ENCODE data around the gene TTC23.

TTC23 gene

GRCh38 chr15:99139276-99139675 is 110.1 kb downstream of the TTC23 start:
- no peak overlapping the region for H3K27ac ChIP-seq (ENCODE audit: low read depth, low read length)
- peaks cover 16% of the 10 kb centered on the region for H3K4me1 ChIP-seq (ENCODE audit: control insufficient read depth, insufficient read depth, low read length, unreplicated experiment)
- H2AFZ ChIP-seq (ENCODE audit: low read length, unreplicated experiment), result no peak overlapping the region
- H3K27me3 ChIP-seq (ENCODE audit: insufficient read depth, low read length), result no peaks in the 10 kb centered on the region
- H3K79me2 ChIP-seq (ENCODE audit: control insufficient read depth, insufficient read depth, low read length, unreplicated experiment), result no peaks in the 10 kb centered on the region
- H3K36me3 ChIP-seq (ENCODE audit: insufficient read depth, low read length), result no peaks in the 10 kb centered on the region; the same call in 1 of the 2 replicates
- H3K4me3 ChIP-seq (ENCODE audit: low read depth, low read length), result no peak overlapping the region

DNA sequence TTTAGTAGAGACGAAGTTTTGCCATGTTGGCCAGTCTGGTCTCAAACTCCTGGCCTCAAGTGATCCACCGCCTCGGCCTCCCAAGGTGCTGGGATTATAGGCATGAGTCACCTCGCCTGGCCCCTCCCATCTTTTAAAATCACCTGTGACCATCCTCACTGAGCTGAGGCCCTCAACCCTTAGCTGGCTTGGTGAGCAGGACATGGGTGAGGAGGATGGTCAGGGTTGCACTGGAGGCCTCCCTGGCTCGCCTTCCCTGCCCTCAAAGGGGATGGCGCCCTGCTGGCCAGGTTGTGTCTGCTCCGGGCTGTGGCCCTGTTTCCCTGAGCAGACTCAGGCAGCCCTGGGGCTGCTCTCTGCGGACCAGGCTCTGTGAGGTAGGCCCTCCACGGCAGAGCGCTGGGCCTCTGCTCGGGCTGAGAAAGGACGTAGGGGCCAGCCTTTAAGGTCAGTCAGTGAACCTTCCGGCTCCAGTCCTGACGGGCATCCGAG is 110.8 kb downstream of the TTC23 start:
- Histone ChIP-seq H2AFZ (ENCODE audit: low read length, unreplicated experiment) (no peak overlapping the region), H3K4me3 (ENCODE audit: low read depth, low read length) (no peak overlapping the region), H3K36me3 (ENCODE audit: insufficient read depth, low read length) (no peaks in the 10 kb centered on the region; the same call in 1 of the 2 replicates), H3K4me1 (ENCODE audit: control insufficient read depth, insufficient read depth, low read length, unreplicated experiment) (peaks cover 10% of the 10 kb centered on the region), H3K27ac (ENCODE audit: low read depth, low read length) (no peak overlapping the region), H3K79me2 (ENCODE audit: control insufficient read depth, insufficient read depth, low read length, unreplicated experiment) (no peaks in the 10 kb centered on the region), H3K27me3 (ENCODE audit: insufficient read depth, low read length) (no peaks in the 10 kb centered on the region)

- H3K27ac ChIP-seq (ENCODE audit: low read depth, low read length), result no peak overlapping the region
Measured at GRCh38 chr15:99137877-99138276, 111.5 kb downstream of the TTC23 start.

DNA sequence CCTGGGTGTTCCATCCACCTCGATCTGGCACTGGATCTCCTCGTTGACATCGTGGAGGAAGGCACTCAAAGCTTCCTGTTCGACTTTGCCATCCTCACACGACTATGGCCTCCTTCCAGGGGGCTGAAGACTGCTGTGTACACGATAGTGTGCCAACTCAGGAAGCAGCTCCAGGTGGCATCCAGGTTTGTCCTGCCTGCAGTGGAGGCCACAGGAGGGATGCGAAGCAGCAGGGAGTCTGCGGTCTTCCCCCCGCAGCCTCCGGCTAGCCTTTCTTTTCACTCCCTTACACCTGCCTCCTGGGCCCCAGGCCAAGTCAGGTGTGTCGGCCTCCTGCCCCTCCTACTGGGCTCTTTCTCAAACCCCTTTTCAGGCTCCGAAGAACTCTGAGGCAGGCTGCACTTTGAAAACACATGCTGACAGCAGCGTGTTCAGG is 112.3 kb downstream of the TTC23 start:
- H2AFZ ChIP-seq (ENCODE audit: low read length, unreplicated experiment), result no peak overlapping the region
- H3K4me3 ChIP-seq (ENCODE audit: low read depth, low read length), result no peak overlapping the region
- no peaks in the 10 kb centered on the region for H3K27me3 ChIP-seq (ENCODE audit: insufficient read depth, low read length)
- H3K79me2 ChIP-seq (ENCODE audit: control insufficient read depth, insufficient read depth, low read length, unreplicated experiment), result no peaks in the 10 kb centered on the region
- no peaks in the 10 kb centered on the region; the same call in 1 of the 2 replicates for H3K36me3 ChIP-seq (ENCODE audit: insufficient read depth, low read length)
- H3K27ac ChIP-seq (ENCODE audit: low read depth, low read length), result no peak overlapping the region
- H3K4me1 ChIP-seq (ENCODE audit: control insufficient read depth, insufficient read depth, low read length, unreplicated experiment), result peaks cover 9% of the 10 kb centered on the region

More at GRCh38 chr15:99137877-99138276, 111.5 kb downstream of the TTC23 start:
- Histone ChIP-seq H3K36me3 (ENCODE audit: insufficient read depth, low read length) (no peaks in the 10 kb centered on the region; the same call in 1 of the 2 replicates), H2AFZ (ENCODE audit: low read length, unreplicated experiment) (no peak overlapping the region), H3K27me3 (ENCODE audit: insufficient read depth, low read length) (no peaks in the 10 kb centered on the region), H3K79me2 (ENCODE audit: control insufficient read depth, insufficient read depth, low read length, unreplicated experiment) (no peaks in the 10 kb centered on the region), H3K4me1 (ENCODE audit: control insufficient read depth, insufficient read depth, low read length, unreplicated experiment) (peaks cover 9% of the 10 kb centered on the region), H3K4me3 (ENCODE audit: low read depth, low read length) (no peak overlapping the region)

- H3K4me1 ChIP-seq (ENCODE audit: control insufficient read depth, insufficient read depth, low read length, unreplicated experiment), result peaks cover 9% of the 10 kb centered on the region
- no peaks in the 10 kb centered on the region; the same call in 1 of the 2 replicates for H3K36me3 ChIP-seq (ENCODE audit: insufficient read depth, low read length)
- no peak overlapping the region for H2AFZ ChIP-seq (ENCODE audit: low read length, unreplicated experiment)
- H3K27me3 ChIP-seq (ENCODE audit: insufficient read depth, low read length), result no peaks in the 10 kb centered on the region
- no peak overlapping the region for H3K27ac ChIP-seq (ENCODE audit: low read depth, low read length)
- H3K79me2 ChIP-seq (ENCODE audit: control insufficient read depth, insufficient read depth, low read length, unreplicated experiment), result no peaks in the 10 kb centered on the region
- H3K4me3 ChIP-seq (ENCODE audit: low read depth, low read length), result no peak overlapping the region
Measured at GRCh38 chr15:99135194-99135593, 114.2 kb downstream of the TTC23 start.

- Histone ChIP-seq H3K79me2 (ENCODE audit: control insufficient read depth, insufficient read depth, low read length, unreplicated experiment) (no peaks in the 10 kb centered on the region), H3K27me3 (ENCODE audit: insufficient read depth, low read length) (no peaks in the 10 kb centered on the region), H2AFZ (ENCODE audit: low read length, unreplicated experiment) (no peak overlapping the region), H3K4me3 (ENCODE audit: low read depth, low read length) (no peak overlapping the region), H3K36me3 (ENCODE audit: insufficient read depth, low read length) (peaks cover 4% of the 10 kb centered on the region; the same call in 1 of the 2 replicates), H3K4me1 (ENCODE audit: control insufficient read depth, insufficient read depth, low read length, unreplicated experiment) (peaks cover 9% of the 10 kb centered on the region), H3K27ac (ENCODE audit: low read depth, low read length) (no peak overlapping the region)
Measured at GRCh38 chr15:99134317-99134821, 115.0 kb downstream of the TTC23 start.

DNA sequence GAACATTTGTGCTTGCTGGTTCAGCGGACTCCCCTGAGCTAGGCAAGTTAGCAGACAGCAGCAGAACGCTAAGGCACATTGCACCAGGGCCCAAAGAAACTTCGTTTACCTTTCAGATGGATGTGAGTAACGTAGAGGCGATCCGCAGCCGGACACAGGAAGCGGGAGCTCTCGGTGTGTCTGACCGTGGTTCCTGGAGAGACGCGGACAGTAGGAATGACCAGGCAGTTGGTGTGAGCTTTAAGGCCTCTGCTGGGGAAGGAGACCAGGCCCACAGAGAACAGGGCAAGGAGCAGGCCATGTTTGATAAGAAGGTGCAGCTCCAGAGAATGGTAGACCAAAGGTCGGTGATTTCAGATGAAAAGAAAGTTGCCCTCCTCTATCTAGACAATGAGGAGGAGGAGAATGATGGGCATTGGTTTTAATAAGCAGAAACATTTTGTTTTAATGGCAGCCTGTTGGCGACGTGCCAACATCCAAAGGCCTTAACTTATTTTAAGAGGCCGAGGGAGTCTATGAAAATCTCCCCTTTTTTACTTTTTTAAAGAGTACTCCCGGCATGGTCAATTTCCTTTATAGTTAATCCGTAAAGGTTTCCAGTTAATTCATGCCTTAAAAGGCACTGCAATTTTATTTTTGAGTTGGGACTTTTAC is 116.6 kb downstream of the TTC23 start:
- Histone ChIP-seq H2AFZ (ENCODE audit: low read length, unreplicated experiment) (no peak overlapping the region), H3K4me3 (ENCODE audit: low read depth, low read length) (no peak overlapping the region), H3K4me1 (ENCODE audit: control insufficient read depth, insufficient read depth, low read length, unreplicated experiment) (peaks cover 9% of the 10 kb centered on the region), H3K36me3 (ENCODE audit: insufficient read depth, low read length) (peaks cover 5% of the 10 kb centered on the region; the same call in 1 of the 2 replicates), H3K79me2 (ENCODE audit: control insufficient read depth, insufficient read depth, low read length, unreplicated experiment) (no peaks in the 10 kb centered on the region), H3K27me3 (ENCODE audit: insufficient read depth, low read length) (no peaks in the 10 kb centered on the region), H3K27ac (ENCODE audit: low read depth, low read length) (no peak overlapping the region)

GRCh38 chr15:99132122-99132521 is 117.3 kb downstream of the TTC23 start:
- Histone ChIP-seq H3K4me3 (ENCODE audit: low read depth, low read length) (no peak overlapping the region), H3K4me1 (ENCODE audit: control insufficient read depth, insufficient read depth, low read length, unreplicated experiment) (peaks cover 9% of the 10 kb centered on the region), H3K27ac (ENCODE audit: low read depth, low read length) (no peak overlapping the region), H2AFZ (ENCODE audit: low read length, unreplicated experiment) (no peak overlapping the region), H3K79me2 (ENCODE audit: control insufficient read depth, insufficient read depth, low read length, unreplicated experiment) (no peaks in the 10 kb centered on the region), H3K36me3 (ENCODE audit: insufficient read depth, low read length) (peaks cover 5% of the 10 kb centered on the region; the same call in 1 of the 2 replicates), H3K27me3 (ENCODE audit: insufficient read depth, low read length) (no peaks in the 10 kb centered on the region)

GRCh38 chr15:99131441-99132023 is 117.8 kb downstream of the TTC23 start:
- H2AFZ ChIP-seq (ENCODE audit: low read length, unreplicated experiment), result no peak overlapping the region
- peaks cover 5% of the 10 kb centered on the region; the same call in 1 of the 2 replicates for H3K36me3 ChIP-seq (ENCODE audit: insufficient read depth, low read length)
- H3K4me3 ChIP-seq (ENCODE audit: low read depth, low read length), result no peak overlapping the region
- no peaks in the 10 kb centered on the region for H3K79me2 ChIP-seq (ENCODE audit: control insufficient read depth, insufficient read depth, low read length, unreplicated experiment)
- H3K27me3 ChIP-seq (ENCODE audit: insufficient read depth, low read length), result no peaks in the 10 kb centered on the region
- no peak overlapping the region for H3K27ac ChIP-seq (ENCODE audit: low read depth, low read length)
- H3K4me1 ChIP-seq (ENCODE audit: control insufficient read depth, insufficient read depth, low read length, unreplicated experiment), result peaks cover 9% of the 10 kb centered on the region

- Histone ChIP-seq H2AFZ (ENCODE audit: low read length, unreplicated experiment) (no peak overlapping the region), H3K4me3 (ENCODE audit: low read depth, low read length) (no peak overlapping the region), H3K36me3 (ENCODE audit: insufficient read depth, low read length) (peaks cover 5% of the 10 kb centered on the region; the same call in 1 of the 2 replicates), H3K27ac (ENCODE audit: low read depth, low read length) (no peak overlapping the region), H3K27me3 (ENCODE audit: insufficient read depth, low read length) (no peaks in the 10 kb centered on the region), H3K79me2 (ENCODE audit: control insufficient read depth, insufficient read depth, low read length, unreplicated experiment) (no peaks in the 10 kb centered on the region), H3K4me1 (ENCODE audit: control insufficient read depth, insufficient read depth, low read length, unreplicated experiment) (peaks cover 9% of the 10 kb centered on the region)
Measured at GRCh38 chr15:99130765-99131440, 118.5 kb downstream of the TTC23 start.
